AG04450 (cell line): ENCODE measurements around the gene SIMC1. TPM values are rescaled to one million over a fixed set of nuclear protein-coding genes. Genes with fewer than 3 reads are reported as not detected.
A peak's percentile ranks its signal among the peaks of the same experiment; 100 is the strongest.
"Not testable (repeated sequence)": the region's sequence is repeated elsewhere in the genome, so short reads cannot be mapped to it uniquely, and the experiment has no call there.

Experiments
- CTCF ChIA-PET: fragments of 300-600, 350-600 bp; formaldehyde crosslinking; extraction: SDS; loops from one replicate; lab custom pipeline; 2022; ENCODE audit warnings: antibody characterized with exemption, inconsistent platforms; lab: Charles Lee
- POLR2A ChIA-PET: fragments of 350-600 bp; formaldehyde crosslinking; extraction: SDS; loops from one replicate; lab custom pipeline; 2021; ENCODE audit warnings: antibody characterized with exemption, inconsistent platforms; lab: Yijun Ruan, JAX
- DNase-seq: peaks from one replicate; pipeline ENCODE4 v3.0.0-alpha.2; 2011; ENCODE audit warnings: low read depth, low spot score
- H3K27ac ChIP-seq: one replicate; pipeline ENCODE4 v1.5.1; 2012; ENCODE audit warnings: low read depth, low read length, control low read depth
- H3K27me3 ChIP-seq: one replicate; pipeline ENCODE4 v1.6.0; 2012; ENCODE audit warnings: low read length; ENCODE audit not compliant: control insufficient read depth, insufficient read depth
- H3K4me3 ChIP-seq: 2 replicates; pipeline ENCODE4 v1.5.1; 2011; ENCODE audit warnings: mild to moderate bottlenecking, low read depth, low read length, control low read depth
- H3K9me3 ChIP-seq: 2 replicates; pipeline ENCODE4 v1.5.1; 2012; ENCODE audit warnings: low read length; ENCODE audit not compliant: control insufficient read depth, insufficient read depth
- CTCF ChIP-seq: IDR thresholded peaks from 2 replicates; pipeline ENCODE4 v1.5.1; 2011; ENCODE audit warnings: low read depth, low read length, control low read depth, inconsistent platforms
- polyA minus RNA-seq: library from RNA; depleted of rRNA, polyadenylated mRNA; stranded (reverse); fragments of >200 nt; gene quantifications from 2 replicates; pipeline ENCODE4 v1.2.3, GENCODE V29; 2011; rRNA and poly(A)+ RNA removed
- polyA plus RNA-seq: library from polyadenylated mRNA; depleted of rRNA; stranded (reverse); fragments of >200 nt; gene quantifications from 2 replicates; pipeline ENCODE4 v1.2.3, GENCODE V29; 2011; rRNA removed

SIMC1 gene
- 7.7 and 9.5 TPM in 2 replicates for polyA plus RNA-seq
- 11.7 and 15.7 TPM in 2 replicates for polyA minus RNA-seq

DNA sequence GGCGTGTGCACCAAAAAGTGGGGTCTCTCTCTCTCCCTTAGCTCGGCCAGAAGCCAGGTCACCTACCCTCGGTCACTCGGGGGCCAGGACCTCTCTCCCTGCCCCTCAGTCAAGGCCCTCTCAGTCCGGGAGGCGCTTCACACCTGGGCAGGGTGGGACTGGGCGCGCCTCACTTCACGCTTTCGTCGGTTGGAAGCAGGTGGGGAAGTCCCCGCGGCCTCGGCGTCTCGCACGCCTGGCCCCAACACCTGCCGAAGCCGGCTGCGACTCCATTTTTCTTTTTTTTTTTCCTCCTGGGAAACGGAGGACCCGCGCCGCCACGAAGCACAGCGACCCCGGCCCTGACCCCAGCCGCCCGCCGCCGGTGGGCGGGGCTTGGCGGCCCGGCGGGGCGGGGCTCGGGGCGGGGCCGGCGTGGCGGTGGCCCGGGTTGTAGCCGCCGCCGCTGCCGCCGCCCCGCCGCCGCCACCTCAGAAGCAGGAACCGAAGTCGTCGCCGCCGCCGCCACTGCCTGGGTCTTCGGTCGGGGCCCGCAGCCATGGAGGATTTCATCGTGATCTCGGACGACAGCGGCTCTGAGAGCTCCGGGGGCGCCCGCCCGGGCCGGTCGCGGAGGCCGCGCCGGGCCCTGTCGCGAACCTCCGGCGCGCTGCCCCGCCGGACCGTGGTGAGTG is at the start of gene SIMC1:
TSS of gene SIMC1 (plus strand) at position 454 of the 674 bp plus-strand sequence. CDS start at position 539, 85 bp downstream.
- POLR2A ChIA-PET, DNase-seq, H3K9me3 ChIP-seq, CTCF ChIA-PET, H3K27ac ChIP-seq, H3K27me3 ChIP-seq: not testable (repeated sequence)
- H3K4me3 ChIP-seq = peak within 1 kb of the TSS; percentile 51

DNA sequence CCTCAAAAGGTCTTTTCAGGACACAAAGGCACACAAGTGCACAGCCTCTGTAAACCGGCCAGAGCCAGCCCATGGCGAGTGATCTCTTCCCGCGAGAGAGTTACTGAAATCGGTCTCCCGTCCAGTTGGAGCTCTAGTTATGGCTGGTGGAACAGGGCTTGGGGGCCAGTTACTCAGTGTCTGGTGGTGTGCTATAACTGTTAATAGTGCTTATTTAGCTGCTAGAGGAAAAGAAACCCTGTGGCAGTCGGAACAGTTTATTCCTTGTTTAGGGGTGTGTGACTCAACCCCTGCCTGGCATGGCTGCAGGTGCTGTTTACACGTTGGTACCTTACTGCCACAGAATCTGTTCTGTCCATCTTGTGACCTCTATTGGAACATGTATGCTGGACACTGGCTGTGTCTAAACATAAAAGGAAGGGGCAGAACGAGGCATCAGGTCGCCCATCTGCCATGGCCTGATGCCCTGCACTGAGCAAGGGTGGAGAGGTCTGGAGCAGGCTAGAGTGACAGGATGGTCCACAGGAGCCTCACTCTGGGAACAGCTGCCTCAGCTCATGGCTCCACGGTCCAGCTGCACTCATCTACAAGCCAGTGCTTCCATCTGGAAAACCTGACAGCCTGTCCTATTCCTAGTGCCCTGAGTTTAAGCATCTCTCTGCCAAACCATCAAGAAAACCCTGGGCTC is 49.6 kb upstream of the SIMC1 start:
- ChIA-PET POLR2A (no interaction called here), CTCF (interaction anchor here (0.6 kb wide), 1 partner anchor 9 kb away, joined by 4 read pairs; no protein-coding TSS in a partner anchor)
- Histone ChIP-seq H3K9me3 (no peaks in the 10 kb centered on the region), H3K27ac (no peak overlapping the region), H3K27me3 (no peaks in the 10 kb centered on the region), H3K4me3 (no peak overlapping the region)
- no peak for DNase-seq
- TF ChIP-seq CTCF = no peak

DNA sequence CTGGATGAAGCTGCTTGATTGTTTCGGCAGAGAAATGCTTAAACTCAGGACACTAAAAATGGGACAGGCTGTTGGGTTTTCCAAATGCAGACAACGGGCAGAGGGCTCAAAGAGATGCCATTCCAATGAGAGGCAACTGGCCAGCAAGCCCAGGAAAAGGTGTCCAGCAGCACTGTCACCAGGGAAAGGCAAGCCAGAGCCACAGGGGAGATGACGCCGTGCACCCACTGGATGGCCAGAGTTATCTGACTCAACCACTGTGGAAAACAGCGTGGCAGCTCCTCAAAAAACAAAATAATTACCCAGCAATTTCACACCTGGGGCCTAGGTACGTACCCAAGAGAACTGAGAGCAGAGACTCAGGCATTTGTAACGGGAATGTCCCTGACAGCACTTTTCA is 48.4 kb upstream of the SIMC1 start:
- H3K27me3 ChIP-seq = no peaks in the 10 kb centered on the region
- H3K27ac ChIP-seq = no peak overlapping the region
- no peak for DNase-seq
- no peak for TF ChIP-seq CTCF
- H3K9me3 ChIP-seq = no peaks in the 10 kb centered on the region; the same call in 1 of the 2 replicates
- ChIA-PET CTCF (no interaction called here), POLR2A (no interaction called here)
- H3K4me3 ChIP-seq = no peak overlapping the region

DNA sequence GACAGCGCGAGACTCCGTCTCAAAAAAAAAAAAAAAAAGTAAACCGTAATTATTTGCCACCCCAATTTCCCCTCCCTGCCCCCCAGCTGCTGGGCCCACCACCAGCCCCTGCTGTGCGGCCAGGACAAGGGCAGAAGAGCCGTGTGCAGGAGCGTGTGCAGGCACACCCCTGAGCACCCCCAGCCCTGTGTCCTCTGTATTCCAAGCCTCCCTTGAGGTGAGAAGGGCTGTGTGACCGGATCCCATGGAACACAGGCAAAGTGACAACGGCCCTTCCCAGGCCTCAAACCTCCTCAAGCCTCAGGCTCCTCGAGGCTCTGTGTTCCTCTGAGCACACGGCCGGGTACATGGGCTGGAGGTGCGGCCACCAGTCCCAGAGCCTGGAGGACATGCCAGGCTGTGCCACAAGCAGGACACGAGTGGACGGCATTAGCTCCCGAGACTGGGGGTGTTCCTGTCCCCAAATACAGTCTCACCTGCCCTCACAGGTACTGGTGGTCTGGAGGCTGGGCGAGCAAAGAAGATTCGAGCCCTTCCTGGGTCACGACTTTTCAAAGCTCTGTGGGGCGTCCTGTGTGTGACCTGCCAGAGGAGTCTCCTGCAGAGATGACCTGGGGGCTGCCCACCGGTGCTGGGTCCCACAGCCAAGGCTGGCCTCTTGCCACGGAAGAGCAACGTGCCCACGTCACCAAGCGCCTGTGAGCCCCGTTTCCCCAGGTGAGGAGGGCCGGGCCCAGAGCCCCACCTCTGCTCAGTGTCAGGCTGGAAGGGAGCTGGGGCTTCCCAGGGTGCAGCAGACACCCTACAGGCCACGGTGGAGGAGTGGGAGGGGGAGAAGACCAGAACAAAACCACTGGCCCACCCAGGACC is 47.1 kb upstream of the SIMC1 start:
- Histone ChIP-seq H3K27me3 (no peaks in the 10 kb centered on the region), H3K27ac (no peak overlapping the region), H3K4me3 (no peak overlapping the region), H3K9me3 (no peaks in the 10 kb centered on the region; the same call in 1 of the 2 replicates)
- DNase-seq = no peak
- TF ChIP-seq CTCF = no peak
- ChIA-PET CTCF (no interaction called here), POLR2A (interaction anchor here (0.6 kb wide), 1 partner anchor 169 kb away, joined by 3 read pairs; no protein-coding TSS in a partner anchor)

DNA sequence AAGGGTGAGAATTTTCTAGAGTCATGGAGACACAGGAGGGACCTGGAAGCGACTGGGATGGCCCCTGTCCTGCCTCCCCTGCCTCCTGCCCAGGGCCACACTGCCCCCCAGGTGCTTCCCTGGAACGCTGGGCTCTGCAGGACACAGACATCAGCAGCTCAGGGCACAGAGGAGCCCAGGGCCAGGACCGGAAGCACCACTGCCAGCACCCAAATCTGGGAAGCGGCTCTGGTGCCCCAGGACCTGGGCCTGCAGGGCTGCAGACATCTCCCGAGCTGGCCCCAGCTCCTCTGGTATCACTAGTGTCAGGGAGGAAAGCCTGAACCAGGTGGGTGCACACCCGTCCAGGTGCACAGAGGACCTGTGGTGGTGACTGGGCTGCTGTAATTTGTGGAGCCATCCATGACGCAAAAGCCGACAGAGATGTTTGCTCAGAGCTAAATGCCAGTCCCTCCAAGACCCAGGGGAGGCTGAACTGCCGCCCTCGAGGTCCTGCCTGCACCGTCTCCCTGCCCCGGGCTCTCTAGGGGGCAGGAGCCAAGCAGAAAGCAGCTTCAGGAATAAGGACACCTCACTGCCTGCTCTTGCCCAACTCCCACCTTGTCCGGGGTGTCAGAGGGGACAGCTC is 46.0 kb upstream of the SIMC1 start:
- H3K9me3 ChIP-seq = no peaks in the 10 kb centered on the region; the same call in 1 of the 2 replicates
- H3K4me3 ChIP-seq = no peak overlapping the region
- TF ChIP-seq CTCF = no peak
- ChIA-PET POLR2A (no interaction called here), CTCF (no interaction called here)
- H3K27ac ChIP-seq = no peak overlapping the region
- H3K27me3 ChIP-seq = no peaks in the 10 kb centered on the region
- DNase-seq = no peak

DNA sequence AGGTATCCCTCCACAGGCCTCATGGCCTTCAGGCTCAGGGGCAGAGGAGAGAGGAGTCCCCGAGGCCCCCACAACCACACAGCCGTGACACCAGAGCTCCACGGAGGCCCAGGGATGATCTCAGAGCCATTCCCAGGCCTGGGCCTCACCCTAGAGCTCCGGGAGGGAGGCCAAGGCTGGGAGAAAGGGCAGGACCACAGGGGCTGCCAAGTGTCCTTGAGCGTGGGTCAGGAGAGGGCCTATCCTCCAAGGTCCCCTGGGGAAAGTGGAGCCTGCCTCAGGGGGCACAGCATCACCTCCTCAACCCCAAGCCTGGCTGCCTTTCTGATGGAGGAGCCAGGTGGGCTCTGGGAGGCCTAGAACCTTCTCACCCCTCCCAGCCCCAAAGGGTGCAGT is 45.5 kb upstream of the SIMC1 start:
- CTCF ChIA-PET, H3K27me3 ChIP-seq, H3K4me3 ChIP-seq, DNase-seq, H3K9me3 ChIP-seq, POLR2A ChIA-PET, H3K27ac ChIP-seq: not testable (repeated sequence)

DNA sequence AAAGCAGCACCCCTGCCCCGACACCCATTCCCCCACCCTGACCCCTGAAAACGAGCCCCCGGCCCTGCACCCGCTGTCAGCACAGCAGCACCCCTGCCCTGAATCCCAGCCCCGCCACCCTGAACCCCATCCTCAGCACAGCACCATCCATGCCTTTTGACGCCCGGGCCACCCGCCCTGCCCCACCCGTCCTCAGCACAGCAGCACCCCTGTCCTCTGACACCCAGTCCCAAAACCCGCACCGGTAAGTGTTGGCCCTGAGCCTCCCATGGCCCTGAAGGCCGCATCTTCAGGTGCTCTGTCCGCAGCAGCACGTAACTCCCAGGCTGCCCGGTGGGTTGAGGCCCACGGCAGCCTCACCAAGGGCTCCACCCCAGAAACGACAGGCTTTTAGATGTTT is 44.6 kb upstream of the SIMC1 start:
- POLR2A ChIA-PET, H3K9me3 ChIP-seq, CTCF ChIA-PET, H3K27me3 ChIP-seq, H3K4me3 ChIP-seq, DNase-seq, H3K27ac ChIP-seq: not testable (repeated sequence)
